ENCODE results near the gene TRMT11. TPM values are rescaled to one million over a fixed set of nuclear protein-coding genes. Genes with fewer than 3 reads are reported as not detected.
"Not testable (repeated sequence)": the region's sequence is repeated elsewhere in the genome, so short reads cannot be mapped to it uniquely, and the experiment has no call there.

Gene TRMT11
- total RNA-seq, 1 experiment from 2014 or later = 27.7 TPM

GRCh38 chr6:126056355-126057004, 70.1 kb downstream of the TRMT11 start:
- Mint-ChIP-seq H3K4me3 (ENCODE audit: low read depth, unreplicated experiment) (no peak overlapping the region), H3K27me3 (ENCODE audit: unreplicated experiment) (no peaks in the 10 kb centered on the region), H3K36me3 (ENCODE audit: insufficient read depth, unreplicated experiment) (peaks cover 8% of the 10 kb centered on the region), H3K9me3 (ENCODE audit: low read depth, unreplicated experiment) (no peaks in the 10 kb centered on the region), H3K27ac (ENCODE audit: unreplicated experiment) (no peak overlapping the region), H3K4me1 (ENCODE audit: low read depth, unreplicated experiment) (no peaks in the 10 kb centered on the region)
- TF ChIP-seq CTCF (IDR thresholded peaks at IDR 0.05; ENCODE audit: unreplicated experiment) = no peak
- intact Hi-C loops (cut with micrococcal nuclease; ENCODE audit: unreplicated experiment) = no loop called here
- no peak for DNase-seq
- BruUV-seq (replicated peaks) = no TSS peak
- CTCF ChIA-PET = no interaction called here

DNA sequence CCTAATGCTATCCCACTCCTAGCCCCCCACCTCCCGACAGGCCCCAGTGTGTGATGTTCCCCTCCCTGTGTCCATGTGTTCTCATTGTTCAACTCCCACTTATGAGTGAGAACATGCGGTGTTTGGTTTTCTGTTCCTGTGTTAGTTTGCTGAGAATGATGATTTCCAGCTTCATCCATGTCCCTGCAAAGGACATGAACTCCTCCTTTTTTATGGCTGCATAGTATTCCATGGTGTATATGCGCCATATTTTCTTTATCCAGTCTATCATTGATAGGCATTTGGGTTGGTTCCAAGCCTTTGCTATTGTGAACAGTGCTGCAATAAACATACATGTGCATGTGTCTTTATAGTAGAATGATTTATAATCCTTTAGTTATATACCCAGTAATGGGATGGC, 71.7 kb downstream of the TRMT11 start:
- BruUV-seq (replicated peaks) = not testable (repeated sequence)

GRCh38 chr6:126060400-126060799, 74.1 kb downstream of the TRMT11 start:
- no peaks in the 10 kb centered on the region for H3K4me1 Mint-ChIP-seq (ENCODE audit: low read depth, unreplicated experiment)
- H3K36me3 Mint-ChIP-seq (ENCODE audit: insufficient read depth, unreplicated experiment) = peaks cover under 1% of the 10 kb centered on the region
- intact Hi-C loops (cut with micrococcal nuclease; ENCODE audit: unreplicated experiment) = no loop called here
- CTCF ChIA-PET = no interaction called here
- no TSS peak for BruUV-seq (replicated peaks)
- no peak overlapping the region for H3K27ac Mint-ChIP-seq (ENCODE audit: unreplicated experiment)
- no peak overlapping the region for H3K4me3 Mint-ChIP-seq (ENCODE audit: low read depth, unreplicated experiment)
- no peaks in the 10 kb centered on the region for H3K27me3 Mint-ChIP-seq (ENCODE audit: unreplicated experiment)
- H3K9me3 Mint-ChIP-seq (ENCODE audit: low read depth, unreplicated experiment) = no peaks in the 10 kb centered on the region
- no peak for DNase-seq
- no peak for TF ChIP-seq CTCF (IDR thresholded peaks at IDR 0.05; ENCODE audit: unreplicated experiment)

More for the DNA sequence above, 71.7 kb downstream of the TRMT11 start:
- CTCF ChIA-PET; H3K27me3 Mint-ChIP-seq (ENCODE audit: unreplicated experiment); H3K4me3 Mint-ChIP-seq (ENCODE audit: low read depth, unreplicated experiment); DNase-seq; H3K36me3 Mint-ChIP-seq (ENCODE audit: insufficient read depth, unreplicated experiment); H3K27ac Mint-ChIP-seq (ENCODE audit: unreplicated experiment); H3K9me3 Mint-ChIP-seq (ENCODE audit: low read depth, unreplicated experiment); intact Hi-C loops (cut with micrococcal nuclease; ENCODE audit: unreplicated experiment); H3K4me1 Mint-ChIP-seq (ENCODE audit: low read depth, unreplicated experiment): not testable (repeated sequence)

- TF ChIP-seq CTCF (IDR thresholded peaks at IDR 0.05; ENCODE audit: unreplicated experiment) = no peak
- H3K4me1 Mint-ChIP-seq (ENCODE audit: low read depth, unreplicated experiment) = no peaks in the 10 kb centered on the region
- no peaks in the 10 kb centered on the region for H3K36me3 Mint-ChIP-seq (ENCODE audit: insufficient read depth, unreplicated experiment)
- no peak overlapping the region for H3K27ac Mint-ChIP-seq (ENCODE audit: unreplicated experiment)
- no peaks in the 10 kb centered on the region for H3K27me3 Mint-ChIP-seq (ENCODE audit: unreplicated experiment)
- CTCF ChIA-PET = no interaction called here
- DNase-seq = no peak
- H3K9me3 Mint-ChIP-seq (ENCODE audit: low read depth, unreplicated experiment) = no peaks in the 10 kb centered on the region
- no TSS peak for BruUV-seq (replicated peaks)
- no peak overlapping the region for H3K4me3 Mint-ChIP-seq (ENCODE audit: low read depth, unreplicated experiment)
- intact Hi-C loops (cut with micrococcal nuclease; ENCODE audit: unreplicated experiment) = no loop called here
Measured at GRCh38 chr6:126063512-126064146, 77.3 kb downstream of the TRMT11 start.

GRCh38 chr6:126064257-126064747, 78.0 kb downstream of the TRMT11 start:
- no peak for TF ChIP-seq CTCF (IDR thresholded peaks at IDR 0.05; ENCODE audit: unreplicated experiment)
- no peak for DNase-seq
- Mint-ChIP-seq H3K9me3 (ENCODE audit: low read depth, unreplicated experiment) (no peaks in the 10 kb centered on the region), H3K27me3 (ENCODE audit: unreplicated experiment) (no peaks in the 10 kb centered on the region), H3K4me3 (ENCODE audit: low read depth, unreplicated experiment) (no peak overlapping the region), H3K27ac (ENCODE audit: unreplicated experiment) (no peak overlapping the region), H3K36me3 (ENCODE audit: insufficient read depth, unreplicated experiment) (no peaks in the 10 kb centered on the region), H3K4me1 (ENCODE audit: low read depth, unreplicated experiment) (no peaks in the 10 kb centered on the region)
- intact Hi-C loops (cut with micrococcal nuclease; ENCODE audit: unreplicated experiment) = no loop called here
- no TSS peak for BruUV-seq (replicated peaks)
- CTCF ChIA-PET = no interaction called here
